ENCODE measurements around the gene FMOD.

The FMOD gene

GRCh38 chr1:203371288-203371687 is 20.4 kb upstream of the FMOD start:
- no peak overlapping the region for H3K4me3 ChIP-seq (ENCODE audit: control insufficient read depth, low read depth, low read length)
- no peak for DNase-seq (ENCODE audit: low read depth)
- TF ChIP-seq, protein P1, sequence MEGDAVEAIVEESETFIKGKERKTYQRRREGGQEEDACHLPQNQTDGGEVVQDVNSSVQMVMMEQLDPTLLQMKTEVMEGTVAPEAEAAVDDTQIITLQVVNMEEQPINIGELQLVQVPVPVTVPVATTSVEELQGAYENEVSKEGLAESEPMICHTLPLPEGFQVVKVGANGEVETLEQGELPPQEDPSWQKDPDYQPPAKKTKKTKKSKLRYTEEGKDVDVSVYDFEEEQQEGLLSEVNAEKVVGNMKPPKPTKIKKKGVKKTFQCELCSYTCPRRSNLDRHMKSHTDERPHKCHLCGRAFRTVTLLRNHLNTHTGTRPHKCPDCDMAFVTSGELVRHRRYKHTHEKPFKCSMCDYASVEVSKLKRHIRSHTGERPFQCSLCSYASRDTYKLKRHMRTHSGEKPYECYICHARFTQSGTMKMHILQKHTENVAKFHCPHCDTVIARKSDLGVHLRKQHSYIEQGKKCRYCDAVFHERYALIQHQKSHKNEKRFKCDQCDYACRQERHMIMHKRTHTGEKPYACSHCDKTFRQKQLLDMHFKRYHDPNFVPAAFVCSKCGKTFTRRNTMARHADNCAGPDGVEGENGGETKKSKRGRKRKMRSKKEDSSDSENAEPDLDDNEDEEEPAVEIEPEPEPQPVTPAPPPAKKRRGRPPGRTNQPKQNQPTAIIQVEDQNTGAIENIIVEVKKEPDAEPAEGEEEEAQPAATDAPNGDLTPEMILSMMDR (conservative IDR thresholded peaks at IDR 0.05; ENCODE audit: control insufficient read depth, insufficient read depth, low read depth, low read length), result no peak

- no peak overlapping the region for H3K4me3 ChIP-seq (ENCODE audit: control insufficient read depth, low read depth, low read length)
- no peak for DNase-seq (ENCODE audit: low read depth)
- TF ChIP-seq, protein P1 (conservative IDR thresholded peaks at IDR 0.05; ENCODE audit: control insufficient read depth, insufficient read depth, low read depth, low read length), result no peak
Measured at GRCh38 chr1:203369666-203370065, 18.7 kb upstream of the FMOD start.

GRCh38 chr1:203368624-203369451 is 17.9 kb upstream of the FMOD start:
- peak; percentile 91 for DNase-seq (ENCODE audit: low read depth)
- no peak overlapping the region for H3K4me3 ChIP-seq (ENCODE audit: control insufficient read depth, low read depth, low read length)
- TF ChIP-seq, protein P1 (conservative IDR thresholded peaks at IDR 0.05; ENCODE audit: control insufficient read depth, insufficient read depth, low read depth, low read length), result peak; percentile 57

- no peak overlapping the region for H3K4me3 ChIP-seq (ENCODE audit: control insufficient read depth, low read depth, low read length)
- TF ChIP-seq, protein P1 (conservative IDR thresholded peaks at IDR 0.05; ENCODE audit: control insufficient read depth, insufficient read depth, low read depth, low read length), result no peak
- DNase-seq (ENCODE audit: low read depth), result no peak
Measured at GRCh38 chr1:203367057-203367456, 16.1 kb upstream of the FMOD start.

- H3K4me3 ChIP-seq (ENCODE audit: control insufficient read depth, low read depth, low read length), result no peak overlapping the region
- TF ChIP-seq, protein P1 (conservative IDR thresholded peaks at IDR 0.05; ENCODE audit: control insufficient read depth, insufficient read depth, low read depth, low read length), result no peak
- DNase-seq (ENCODE audit: low read depth), result no peak
Measured at GRCh38 chr1:203366476-203366875, 15.6 kb upstream of the FMOD start.

DNA sequence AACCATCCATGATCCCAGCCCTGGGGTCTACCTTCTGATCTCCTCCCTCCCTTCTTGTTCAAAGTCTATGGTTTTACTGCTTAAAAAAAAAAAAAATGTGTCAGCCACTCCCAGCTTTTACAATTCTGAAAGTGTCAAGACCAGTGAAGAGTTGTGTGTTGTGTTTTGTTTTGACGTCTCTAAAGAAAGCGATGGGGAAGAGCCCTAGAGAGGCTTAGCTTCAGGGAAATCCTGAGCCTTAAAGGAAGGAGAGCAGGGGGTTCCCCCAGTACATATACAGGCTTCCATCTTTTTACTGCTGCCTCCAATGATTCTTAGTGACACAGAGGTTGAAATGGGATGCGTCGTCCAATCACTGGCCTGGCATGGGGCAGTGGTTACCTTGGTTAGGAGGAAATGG is 13.9 kb upstream of the FMOD start:
- TF ChIP-seq, protein P1 (conservative IDR thresholded peaks at IDR 0.05; ENCODE audit: control insufficient read depth, insufficient read depth, low read depth, low read length), result no peak
- H3K4me3 ChIP-seq (ENCODE audit: control insufficient read depth, low read depth, low read length), result no peak overlapping the region
- DNase-seq (ENCODE audit: low read depth), result no peak
